Right lobe of liver (tissue), 4 donors: Measurements from ENCODE around the gene ADAMTS7.

Experiments used
- CTCF ChIP-seq, 4 donors: fragments of 200-600 bp in 3 of 4; fragments of 450-650 bp in 1 of 4; IDR thresholded peaks; one replicate each; pipeline versions ENCODE4 v1.5.1 to v1.8.0; 2016 to 2022; ENCODE audit warnings: antibody characterized with exemption in 4 of 4, mild to moderate bottlenecking in 2 of 4
- POLR2A ChIP-seq: fragments of 450-650 bp; IDR thresholded peaks from one replicate; pipeline ENCODE4 v1.6.1; 2017; ENCODE audit warnings: antibody characterized with exemption, mild to moderate bottlenecking
- donor health status: DM: no; HTN: no; CAD: no.
- donor health status: DM: no; HTN: no; CAD: no.
- donor health status: DM: no; HTN: yes; CAD: no.

- no peak for TF ChIP-seq CTCF (IDR thresholded peaks at IDR 0.05)
- no peak for TF ChIP-seq POLR2A
These were observed 61.4 kb downstream of the ADAMTS7 start for GRCh38 chr15:78749831-78750230.
